Measurements from ENCODE around the gene CAD.

GRCh38 chr2:27263287-27264252 lies 46.4 kb downstream of the CAD start:
- TF ChIP-seq POLR2A (IDR thresholded peaks at IDR 0.05; ENCODE audit: low read depth, low read length) (no peak), TAF1 (IDR thresholded peaks at IDR 0.05; ENCODE audit: low read depth, low read length) (no peak), POLR2AphosphoS5 (IDR thresholded peaks at IDR 0.05; ENCODE audit: low read depth, low read length) (no peak), SPI1 (IDR thresholded peaks at IDR 0.05; ENCODE audit: low read depth, low read length) (no peak), PAX5 (IDR thresholded peaks at IDR 0.05; ENCODE audit: insufficient read depth, low read length, severe bottlenecking) (no peak), POU2F2 (IDR thresholded peaks at IDR 0.05; ENCODE audit: low read depth, low read length) (no peak)

Measured in GM12891 (cell line).